ENCODE data around the gene GRIK1.

The GRIK1 gene

GRCh38 chr21:29920938-29921337, 18.9 kb downstream of the GRIK1 start:
- H3K4me3 ChIP-seq (ENCODE audit: low read depth, low read length): no peak overlapping the region
- TF ChIP-seq, protein P1, sequence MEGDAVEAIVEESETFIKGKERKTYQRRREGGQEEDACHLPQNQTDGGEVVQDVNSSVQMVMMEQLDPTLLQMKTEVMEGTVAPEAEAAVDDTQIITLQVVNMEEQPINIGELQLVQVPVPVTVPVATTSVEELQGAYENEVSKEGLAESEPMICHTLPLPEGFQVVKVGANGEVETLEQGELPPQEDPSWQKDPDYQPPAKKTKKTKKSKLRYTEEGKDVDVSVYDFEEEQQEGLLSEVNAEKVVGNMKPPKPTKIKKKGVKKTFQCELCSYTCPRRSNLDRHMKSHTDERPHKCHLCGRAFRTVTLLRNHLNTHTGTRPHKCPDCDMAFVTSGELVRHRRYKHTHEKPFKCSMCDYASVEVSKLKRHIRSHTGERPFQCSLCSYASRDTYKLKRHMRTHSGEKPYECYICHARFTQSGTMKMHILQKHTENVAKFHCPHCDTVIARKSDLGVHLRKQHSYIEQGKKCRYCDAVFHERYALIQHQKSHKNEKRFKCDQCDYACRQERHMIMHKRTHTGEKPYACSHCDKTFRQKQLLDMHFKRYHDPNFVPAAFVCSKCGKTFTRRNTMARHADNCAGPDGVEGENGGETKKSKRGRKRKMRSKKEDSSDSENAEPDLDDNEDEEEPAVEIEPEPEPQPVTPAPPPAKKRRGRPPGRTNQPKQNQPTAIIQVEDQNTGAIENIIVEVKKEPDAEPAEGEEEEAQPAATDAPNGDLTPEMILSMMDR (IDR thresholded peaks at IDR 0.05; ENCODE audit: borderline replicate concordance, insufficient read depth, low read depth, low read length): no peak

DNA sequence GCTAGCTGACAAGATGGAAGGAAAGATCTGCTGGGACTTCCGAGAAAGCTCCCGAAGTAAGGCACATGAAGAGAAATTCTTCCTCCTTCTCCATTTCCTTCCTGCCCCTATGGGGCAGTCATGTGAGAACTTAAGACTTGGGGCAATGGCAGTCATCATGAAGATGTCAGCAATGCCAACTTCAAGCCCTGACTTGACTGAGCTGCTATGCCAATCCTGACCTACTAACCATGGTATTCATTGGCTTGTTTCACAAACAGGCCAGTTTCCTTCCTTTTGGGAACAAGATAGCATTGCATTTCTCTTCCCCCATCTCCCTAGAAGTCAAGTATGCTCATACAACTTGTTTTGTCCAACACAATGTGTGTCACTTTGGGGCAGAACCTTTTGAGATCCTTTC, 25.5 kb downstream of the GRIK1 start:
- TF ChIP-seq, protein P1 (IDR thresholded peaks at IDR 0.05; ENCODE audit: borderline replicate concordance, insufficient read depth, low read depth, low read length): no peak
- H3K4me3 ChIP-seq (ENCODE audit: low read depth, low read length): no peak overlapping the region

DNA sequence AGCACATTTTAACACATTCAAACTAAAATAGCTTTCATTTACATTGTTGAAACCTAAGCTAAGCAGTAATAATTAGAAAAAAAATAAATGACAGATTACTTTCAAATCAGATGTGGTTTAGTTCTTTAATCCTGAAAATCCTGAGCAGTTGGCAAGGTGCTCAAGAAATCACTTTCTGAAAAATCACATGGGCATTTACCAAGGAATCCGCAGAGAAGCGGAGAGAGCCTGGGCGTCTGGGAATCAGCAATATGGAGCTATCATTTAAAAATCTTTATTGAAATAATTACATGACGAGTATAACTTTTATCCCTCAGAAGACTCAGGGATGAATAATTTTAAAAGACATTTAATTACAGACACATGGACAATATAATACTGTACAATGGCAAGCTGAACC, 30.2 kb downstream of the GRIK1 start:
- no peak overlapping the region for H3K4me3 ChIP-seq (ENCODE audit: low read depth, low read length)
- TF ChIP-seq, protein P1 (IDR thresholded peaks at IDR 0.05; ENCODE audit: borderline replicate concordance, insufficient read depth, low read depth, low read length): no peak

DNA sequence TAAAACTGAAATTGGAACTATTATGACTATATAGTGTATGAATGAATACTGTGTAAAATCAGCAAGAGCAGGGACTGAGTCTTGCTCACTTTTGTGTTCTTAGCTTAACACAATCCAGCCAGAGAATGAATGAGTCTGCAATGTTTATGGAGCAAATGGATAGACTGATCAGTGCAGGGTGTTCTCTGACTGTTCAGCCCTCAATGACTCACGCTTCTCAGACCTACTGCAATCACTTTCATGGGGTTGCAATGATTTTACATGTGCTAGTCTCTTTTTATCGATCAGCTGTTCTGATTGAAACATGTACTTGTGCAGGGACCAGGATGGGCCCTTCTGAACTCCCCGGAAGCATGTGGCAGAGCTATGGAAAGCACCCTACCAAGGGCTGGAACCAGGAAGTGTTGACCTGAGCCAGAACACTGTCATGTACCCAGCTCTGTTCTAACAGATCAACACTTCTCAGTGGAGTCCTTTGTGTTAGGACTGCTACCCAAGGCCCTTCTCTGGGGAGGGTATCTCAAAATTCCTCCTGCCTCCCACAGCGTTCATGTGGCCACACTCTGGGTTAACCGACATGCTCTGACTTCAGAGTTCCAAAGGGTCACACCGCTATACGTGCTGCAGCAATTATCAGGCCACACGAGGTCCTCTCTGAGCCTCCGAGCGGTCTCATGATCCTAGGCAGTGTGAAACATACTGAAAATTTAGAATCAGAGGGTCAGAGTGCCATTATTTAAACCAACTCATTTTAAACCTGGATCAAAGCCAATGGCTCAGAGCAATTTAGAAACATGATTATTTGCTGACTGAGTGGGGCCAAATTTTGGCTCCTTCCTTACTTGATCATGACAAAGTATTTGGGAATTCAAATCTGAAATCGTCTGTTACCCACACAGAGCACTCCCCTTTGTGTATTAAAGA, 35.2 kb downstream of the GRIK1 start:
- TF ChIP-seq, protein P1 (IDR thresholded peaks at IDR 0.05; ENCODE audit: borderline replicate concordance, insufficient read depth, low read depth, low read length): no peak
- H3K4me3 ChIP-seq (ENCODE audit: low read depth, low read length): no peak overlapping the region

DNA sequence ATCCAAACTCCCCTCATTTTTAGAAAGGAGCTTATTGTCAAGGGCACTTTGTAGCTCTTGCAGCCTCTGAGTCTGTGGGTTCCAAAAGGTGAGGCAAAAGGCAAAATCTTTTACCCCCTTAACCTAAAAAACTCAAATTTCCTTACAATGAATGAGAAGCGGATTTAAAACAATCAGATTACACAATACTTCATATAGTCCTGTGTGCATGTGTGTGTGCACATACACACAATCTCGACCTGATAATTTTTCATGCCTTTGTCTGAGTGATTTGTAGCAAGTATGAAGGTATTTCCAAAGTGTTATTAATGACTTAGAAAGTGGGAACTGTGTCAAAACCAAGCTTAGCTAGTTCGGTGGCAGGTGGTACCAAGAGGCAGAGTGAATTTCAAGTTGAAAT, 42.9 kb downstream of the GRIK1 start:
- no peak overlapping the region for H3K4me3 ChIP-seq (ENCODE audit: low read depth, low read length)
- TF ChIP-seq, protein P1 (IDR thresholded peaks at IDR 0.05; ENCODE audit: borderline replicate concordance, insufficient read depth, low read depth, low read length): no peak

- TF ChIP-seq, protein P1 (IDR thresholded peaks at IDR 0.05; ENCODE audit: borderline replicate concordance, insufficient read depth, low read depth, low read length): no peak
- H3K4me3 ChIP-seq (ENCODE audit: low read depth, low read length): no peak overlapping the region
These were observed 46.1 kb downstream of the GRIK1 start for GRCh38 chr21:29893687-29894086.

- TF ChIP-seq, protein P1 (IDR thresholded peaks at IDR 0.05; ENCODE audit: borderline replicate concordance, insufficient read depth, low read depth, low read length): no peak
- H3K4me3 ChIP-seq (ENCODE audit: low read depth, low read length): no peak overlapping the region
These were observed 47.4 kb downstream of the GRIK1 start for GRCh38 chr21:29892379-29892778.

Measured in GM12875 (cell line).